HEK293 (cell line): ENCODE results near the gene FBXW5.

ENCODE experiments used
- KLF16 ChIP-seq: fragments of 450-650 bp; formaldehyde crosslinking; IDR thresholded peaks from 2 replicates; pipeline ENCODE4 v1.5.1; 2017; ENCODE audit warnings: missing biosample characterization, missing genetic modification characterization
- ZNF561 ChIP-seq: fragments of 450-650 bp; IDR thresholded peaks from 2 replicates; pipeline ENCODE4 v1.5.1; 2018; ENCODE audit warnings: missing biosample characterization, missing genetic modification characterization, borderline replicate concordance
- ZNF670 ChIP-seq: fragments of 450-650 bp; formaldehyde crosslinking; IDR thresholded peaks from 2 replicates; pipeline ENCODE4 v1.5.1; 2016; ENCODE audit warnings: missing biosample characterization, missing genetic modification characterization, low read depth
- ZNF76 ChIP-seq: fragments of 450-650 bp; formaldehyde crosslinking; IDR thresholded peaks from 2 replicates; pipeline ENCODE4; 2016; ENCODE audit warnings: low read depth, missing biosample characterization, missing genetic modification characterization, borderline replicate concordance
- ZNF777 ChIP-seq: fragments of 450-650 bp; formaldehyde crosslinking; IDR thresholded peaks from 2 replicates; pipeline ENCODE4 v1.5.1; 2017; ENCODE audit warnings: missing biosample characterization, missing genetic modification characterization, borderline replicate concordance
- ZNF830 ChIP-seq: fragments of 450-650 bp; IDR thresholded peaks from 2 replicates; pipeline ENCODE4 v1.5.0; 2018; ENCODE audit warnings: missing biosample characterization, missing genetic modification characterization, low read depth, mild to moderate bottlenecking, moderate library complexity
- TF ChIP-seq, protein P1 (sequence below): fragments of 450-650 bp; formaldehyde crosslinking; IDR thresholded peaks from 2 replicates; pipeline ENCODE4 v1.5.1; 2016; ENCODE audit warnings: missing biosample characterization, missing genetic modification characterization
- TF ChIP-seq, protein P2 (sequence below): fragments of 450-650 bp; formaldehyde crosslinking; IDR thresholded peaks from 2 replicates; pipeline ENCODE4 v1.5.1; 2016; ENCODE audit warnings: missing biosample characterization, missing genetic modification characterization
- TF ChIP-seq, protein P3 (sequence below): fragments of 450-650 bp; formaldehyde crosslinking; IDR thresholded peaks from 2 replicates; pipeline ENCODE4 v1.5.1; 2016; ENCODE audit warnings: missing biosample characterization, missing genetic modification characterization
- TF ChIP-seq, protein P4 (sequence below): fragments of 450-650 bp; formaldehyde crosslinking; IDR thresholded peaks from 2 replicates; pipeline ENCODE4 v1.5.1; 2016; ENCODE audit warnings: missing biosample characterization, missing genetic modification characterization

DNA sequence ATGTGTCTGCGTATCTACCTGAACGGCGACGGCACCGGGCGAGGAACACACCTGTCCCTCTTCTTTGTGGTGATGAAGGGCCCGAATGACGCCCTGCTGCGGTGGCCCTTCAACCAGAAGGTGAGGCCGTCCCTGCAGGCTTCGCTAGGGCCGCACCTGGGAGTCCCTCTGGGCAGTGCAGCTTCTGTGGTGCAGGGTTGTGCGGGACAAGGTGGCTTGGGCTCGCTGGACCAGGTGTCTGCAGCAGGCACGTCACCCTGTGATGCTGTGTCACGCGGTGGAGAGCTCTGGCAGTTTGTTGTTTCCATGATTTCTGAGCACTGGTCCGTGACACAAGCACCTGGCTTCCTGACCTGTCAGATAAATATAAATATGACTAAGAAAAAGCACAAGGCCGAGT, 20.7 kb downstream of the FBXW5 start:
- TF ChIP-seq, protein P1, sequence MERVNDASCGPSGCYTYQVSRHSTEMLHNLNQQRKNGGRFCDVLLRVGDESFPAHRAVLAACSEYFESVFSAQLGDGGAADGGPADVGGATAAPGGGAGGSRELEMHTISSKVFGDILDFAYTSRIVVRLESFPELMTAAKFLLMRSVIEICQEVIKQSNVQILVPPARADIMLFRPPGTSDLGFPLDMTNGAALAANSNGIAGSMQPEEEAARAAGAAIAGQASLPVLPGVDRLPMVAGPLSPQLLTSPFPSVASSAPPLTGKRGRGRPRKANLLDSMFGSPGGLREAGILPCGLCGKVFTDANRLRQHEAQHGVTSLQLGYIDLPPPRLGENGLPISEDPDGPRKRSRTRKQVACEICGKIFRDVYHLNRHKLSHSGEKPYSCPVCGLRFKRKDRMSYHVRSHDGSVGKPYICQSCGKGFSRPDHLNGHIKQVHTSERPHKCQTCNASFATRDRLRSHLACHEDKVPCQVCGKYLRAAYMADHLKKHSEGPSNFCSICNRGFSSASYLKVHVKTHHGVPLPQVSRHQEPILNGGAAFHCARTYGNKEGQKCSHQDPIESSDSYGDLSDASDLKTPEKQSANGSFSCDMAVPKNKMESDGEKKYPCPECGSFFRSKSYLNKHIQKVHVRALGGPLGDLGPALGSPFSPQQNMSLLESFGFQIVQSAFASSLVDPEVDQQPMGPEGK (tag by site-specific recombination), result no peak
- TF ChIP-seq ZNF76 (tag by site-specific recombination) (no peak), ZNF777 (tag by site-specific recombination) (no peak), KLF16 (tag by site-specific recombination) (no peak), ZNF830 (tag by site-specific recombination) (no peak), ZNF561 (tag by site-specific recombination) (no peak), ZNF670 (tag by site-specific recombination) (no peak)
- TF ChIP-seq, protein P2, sequence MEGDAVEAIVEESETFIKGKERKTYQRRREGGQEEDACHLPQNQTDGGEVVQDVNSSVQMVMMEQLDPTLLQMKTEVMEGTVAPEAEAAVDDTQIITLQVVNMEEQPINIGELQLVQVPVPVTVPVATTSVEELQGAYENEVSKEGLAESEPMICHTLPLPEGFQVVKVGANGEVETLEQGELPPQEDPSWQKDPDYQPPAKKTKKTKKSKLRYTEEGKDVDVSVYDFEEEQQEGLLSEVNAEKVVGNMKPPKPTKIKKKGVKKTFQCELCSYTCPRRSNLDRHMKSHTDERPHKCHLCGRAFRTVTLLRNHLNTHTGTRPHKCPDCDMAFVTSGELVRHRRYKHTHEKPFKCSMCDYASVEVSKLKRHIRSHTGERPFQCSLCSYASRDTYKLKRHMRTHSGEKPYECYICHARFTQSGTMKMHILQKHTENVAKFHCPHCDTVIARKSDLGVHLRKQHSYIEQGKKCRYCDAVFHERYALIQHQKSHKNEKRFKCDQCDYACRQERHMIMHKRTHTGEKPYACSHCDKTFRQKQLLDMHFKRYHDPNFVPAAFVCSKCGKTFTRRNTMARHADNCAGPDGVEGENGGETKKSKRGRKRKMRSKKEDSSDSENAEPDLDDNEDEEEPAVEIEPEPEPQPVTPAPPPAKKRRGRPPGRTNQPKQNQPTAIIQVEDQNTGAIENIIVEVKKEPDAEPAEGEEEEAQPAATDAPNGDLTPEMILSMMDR (tag by site-specific recombination), result no peak
- TF ChIP-seq, protein P3, sequence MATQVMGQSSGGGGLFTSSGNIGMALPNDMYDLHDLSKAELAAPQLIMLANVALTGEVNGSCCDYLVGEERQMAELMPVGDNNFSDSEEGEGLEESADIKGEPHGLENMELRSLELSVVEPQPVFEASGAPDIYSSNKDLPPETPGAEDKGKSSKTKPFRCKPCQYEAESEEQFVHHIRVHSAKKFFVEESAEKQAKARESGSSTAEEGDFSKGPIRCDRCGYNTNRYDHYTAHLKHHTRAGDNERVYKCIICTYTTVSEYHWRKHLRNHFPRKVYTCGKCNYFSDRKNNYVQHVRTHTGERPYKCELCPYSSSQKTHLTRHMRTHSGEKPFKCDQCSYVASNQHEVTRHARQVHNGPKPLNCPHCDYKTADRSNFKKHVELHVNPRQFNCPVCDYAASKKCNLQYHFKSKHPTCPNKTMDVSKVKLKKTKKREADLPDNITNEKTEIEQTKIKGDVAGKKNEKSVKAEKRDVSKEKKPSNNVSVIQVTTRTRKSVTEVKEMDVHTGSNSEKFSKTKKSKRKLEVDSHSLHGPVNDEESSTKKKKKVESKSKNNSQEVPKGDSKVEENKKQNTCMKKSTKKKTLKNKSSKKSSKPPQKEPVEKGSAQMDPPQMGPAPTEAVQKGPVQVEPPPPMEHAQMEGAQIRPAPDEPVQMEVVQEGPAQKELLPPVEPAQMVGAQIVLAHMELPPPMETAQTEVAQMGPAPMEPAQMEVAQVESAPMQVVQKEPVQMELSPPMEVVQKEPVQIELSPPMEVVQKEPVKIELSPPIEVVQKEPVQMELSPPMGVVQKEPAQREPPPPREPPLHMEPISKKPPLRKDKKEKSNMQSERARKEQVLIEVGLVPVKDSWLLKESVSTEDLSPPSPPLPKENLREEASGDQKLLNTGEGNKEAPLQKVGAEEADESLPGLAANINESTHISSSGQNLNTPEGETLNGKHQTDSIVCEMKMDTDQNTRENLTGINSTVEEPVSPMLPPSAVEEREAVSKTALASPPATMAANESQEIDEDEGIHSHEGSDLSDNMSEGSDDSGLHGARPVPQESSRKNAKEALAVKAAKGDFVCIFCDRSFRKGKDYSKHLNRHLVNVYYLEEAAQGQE (tag by site-specific recombination), result no peak
- TF ChIP-seq, protein P4, sequence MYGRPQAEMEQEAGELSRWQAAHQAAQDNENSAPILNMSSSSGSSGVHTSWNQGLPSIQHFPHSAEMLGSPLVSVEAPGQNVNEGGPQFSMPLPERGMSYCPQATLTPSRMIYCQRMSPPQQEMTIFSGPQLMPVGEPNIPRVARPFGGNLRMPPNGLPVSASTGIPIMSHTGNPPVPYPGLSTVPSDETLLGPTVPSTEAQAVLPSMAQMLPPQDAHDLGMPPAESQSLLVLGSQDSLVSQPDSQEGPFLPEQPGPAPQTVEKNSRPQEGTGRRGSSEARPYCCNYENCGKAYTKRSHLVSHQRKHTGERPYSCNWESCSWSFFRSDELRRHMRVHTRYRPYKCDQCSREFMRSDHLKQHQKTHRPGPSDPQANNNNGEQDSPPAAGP (tag by site-specific recombination), result no peak
